ENCODE results near the gene MYCBP. TPM values are rescaled to one million over a fixed set of nuclear protein-coding genes. Genes with fewer than 3 reads are reported as not detected.
A peak's percentile ranks its signal among the peaks of the same experiment; 100 is the strongest.

The MYCBP gene
- total RNA-seq (100 to 1,000 TPM in 1 of 5 donors, 10 to 100 TPM in 2, 1 to 10 TPM in 2; 2.2 to 111 (median 12.3) TPM), polyA plus RNA-seq (10 to 100 TPM; 12.4 to 33.0 (median 25.3) TPM)
- long read RNA-seq, donor 1, partial matches to known transcripts, result 0 of 3 reads
- long read RNA-seq, donor 1, other reads (novel, unspliced or antisense), result 0 of 3 reads
- long read RNA-seq, donor 2, transcript MYCBP-201 (5 exons, 2,818 nt), result major isoform, 7 of 9 reads
- long read RNA-seq, donor 2, partial matches to known transcripts, result 0 of 9 reads
- long read RNA-seq, donor 2, other reads (novel, unspliced or antisense), result 0 of 9 reads
- long read RNA-seq, donor 3, partial matches to known transcripts, result 0 of 6 reads
- long read RNA-seq, donor 3, other reads (novel, unspliced or antisense), result 0 of 6 reads
- long read RNA-seq, donor 4, result 0 reads
- long read RNA-seq, donor 5, transcript MYCBP-201 (5 exons, 2,818 nt), result major isoform, 9 of 10 reads
- long read RNA-seq, donor 5, partial matches to known transcripts, result 0 of 10 reads
- long read RNA-seq, donor 5, other reads (novel, unspliced or antisense), result 0 of 10 reads
- long read RNA-seq, donor 6, result 0 reads
- long read RNA-seq, donor 7, transcript MYCBP-201 (5 exons, 2,818 nt), result major isoform, 12 of 14 reads
- long read RNA-seq, donor 7, partial matches to known transcripts, result 0 of 14 reads
- long read RNA-seq, donor 7, other reads (novel, unspliced or antisense), result 0 of 14 reads
- long read RNA-seq, donor 8, transcript MYCBP-201 (5 exons, 2,818 nt), result major isoform, 11 of 11 reads
- long read RNA-seq, donor 8, partial matches to known transcripts, result 0 of 11 reads
- long read RNA-seq, donor 8, other reads (novel, unspliced or antisense), result 0 of 11 reads
- long read RNA-seq, donor 9, transcript MYCBP-201 (5 exons, 2,818 nt), result major isoform, 10 of 17 reads
- long read RNA-seq, donor 9, partial matches to known transcripts, result 5 of 17 reads
- long read RNA-seq, donor 9, other reads (novel, unspliced or antisense), result 0 of 17 reads
- long read RNA-seq, donor 10, partial matches to known transcripts, result 0 of 3 reads
- long read RNA-seq, donor 10, other reads (novel, unspliced or antisense), result 0 of 3 reads

GRCh38 chr1:38873027-38873969 is at the start of gene MYCBP:
TSS of gene MYCBP (minus strand) at chr1:38873348. CDS start at chr1:38873305, 43 bp downstream.
- Histone ChIP-seq H3K36me3 (no peaks in the 10 kb centered on the region), H3K4me3 (peak within 1 kb of the TSS; percentile 81 to 93 (median 88)), H3K9me3 (no peaks in the 10 kb centered on the region), H3K27ac (peak within 1 kb of the TSS; percentile 73 to 81 (median 76)), H3K27me3 (no peaks in the 10 kb centered on the region), H3K4me1 (peaks cover 14 to 25% (median 22%) of the 10 kb centered on the region in 4 donors)
- intact Hi-C loops (cut with DNase I; ENCODE audit: low total_unique reads), result no loop called here
- 0 to 2% (median 0%) methylated on average over 23 to 69 of the region's 69 CpGs for WGBS, 5 donors
- DNase-seq, result peak; percentile 96 to 99
- no peak for TF ChIP-seq EP300 (IDR thresholded peaks at IDR 0.05)
- TF ChIP-seq CTCF (IDR thresholded peaks at IDR 0.05), result peak in 3 of 7 experiments; percentile 17 to 27 (median 21)
- TF ChIP-seq POLR2AphosphoS5 (IDR thresholded peaks at IDR 0.05), result peak; percentile 39 to 91 (median 65)
- no peak for TF ChIP-seq POLR2A (IDR thresholded peaks at IDR 0.05)

- Histone ChIP-seq H3K27ac (no peak overlapping the region), H3K9me3 (no peaks in the 10 kb centered on the region), H3K4me1 (peaks cover 0 to 4% (median 0%) of the 10 kb centered on the region in 4 donors), H3K4me3 (no peak overlapping the region), H3K27me3 (no peaks in the 10 kb centered on the region), H3K36me3 (peaks cover 0 to 13% (median 9%) of the 10 kb centered on the region in 4 donors)
- TF ChIP-seq POLR2AphosphoS5 (IDR thresholded peaks at IDR 0.05) (peak in 1 of 3 donors; percentile 15), POLR2A (IDR thresholded peaks at IDR 0.05) (no peak), CTCF (IDR thresholded peaks at IDR 0.05) (peak in 1 of 7 experiments; percentile 37), EP300 (IDR thresholded peaks at IDR 0.05) (no peak)
- 47 to 57% (median 55%) methylated on average over 3 of the region's 3 CpGs for WGBS, 5 donors
- intact Hi-C loops (cut with DNase I; ENCODE audit: low total_unique reads), result no loop called here
- DNase-seq, result peak in 1 of 2 donors; percentile 44
Observed at GRCh38 chr1:38919130-38919529, 46.0 kb upstream of the MYCBP start.

- Histone ChIP-seq H3K4me1 (peaks cover 0 to 4% (median 0%) of the 10 kb centered on the region in 4 donors), H3K27ac (no peak overlapping the region), H3K36me3 (peaks cover 0 to 16% (median 12%) of the 10 kb centered on the region in 4 donors), H3K27me3 (no peaks in the 10 kb centered on the region), H3K9me3 (no peaks in the 10 kb centered on the region), H3K4me3 (no peak overlapping the region)
- TF ChIP-seq POLR2AphosphoS5 (IDR thresholded peaks at IDR 0.05) (no peak), CTCF (IDR thresholded peaks at IDR 0.05) (no peak), POLR2A (IDR thresholded peaks at IDR 0.05) (no peak), EP300 (IDR thresholded peaks at IDR 0.05) (no peak)
- no peak for DNase-seq
- WGBS, 5 donors, result 74 to 85% (median 81%) methylated on average over 5 of the region's 5 CpGs
- intact Hi-C loops (cut with DNase I; ENCODE audit: low total_unique reads), result no loop called here
Observed at GRCh38 chr1:38918568-38918967, 45.4 kb upstream of the MYCBP start.
